PC-9 (cell line): Measurements from ENCODE around the gene TMEM108. TPM values are rescaled to one million over a fixed set of nuclear protein-coding genes. Genes with fewer than 3 reads are reported as not detected.

ENCODE experiments used
- BruUV-seq: library from RNA; stranded (reverse); fragments of 400-500 nt; replicated peaks from 2 replicates; lab custom pipeline; 2021; lab: Mats Ljungman, UMichigan
- CTCF ChIA-PET: fragments of 300-600 bp; sonication (Branson Sonifier 250); formaldehyde crosslinking; loops from one replicate; lab custom pipeline; 2022; ENCODE audit warnings: antibody characterized with exemption; lab: Charles Lee
- POLR2A ChIA-PET: fragments of 300-600 bp; sonication (Branson Sonifier 250); formaldehyde crosslinking; loops from one replicate; lab custom pipeline; 2022; ENCODE audit warnings: antibody characterized with exemption; ENCODE audit not compliant: unreplicated experiment; lab: Charles Lee
- DNase-seq, 2 experiments: peaks; one replicate each; pipeline versions ENCODE4 v3.0.0 to v3.0.0-alpha.2; 2015 to 2022; ENCODE audit warnings: mixed read lengths in 1 of 2
- H2AFZ ChIP-seq: fragments of 200-600 bp; sonication (generic); 2 replicates; pipeline ENCODE4 v1.8.1; 2017; ENCODE audit warnings: antibody characterized with exemption
- H3F3A ChIP-seq: fragments of 200-600 bp; sonication (generic); 2 replicates; pipeline ENCODE4 v1.8.1; 2017; ENCODE audit warnings: antibody characterized with exemption, mild to moderate bottlenecking, low read depth; ENCODE audit not compliant: insufficient read depth
- H3K27ac ChIP-seq: fragments of 200-600 bp; sonication (generic); 2 replicates; pipeline ENCODE4 v1.6.1; 2016; ENCODE audit warnings: mixed run types
- H3K27me3 ChIP-seq: fragments of 200-600 bp; sonication (generic); 2 replicates; pipeline ENCODE4 v1.6.1; 2016; ENCODE audit warnings: low read depth, mixed run types; ENCODE audit not compliant: insufficient read depth
- H3K36me3 ChIP-seq: fragments of 200-600 bp; sonication (generic); 2 replicates; pipeline ENCODE4 v1.6.1; 2016; ENCODE audit warnings: low read depth, mixed run types
- H3K4me1 ChIP-seq: fragments of 200-600 bp; sonication (generic); replicated peaks from 2 replicates; pipeline ENCODE4 v1.6.1; 2016; ENCODE audit warnings: mixed run types; ENCODE audit not compliant: insufficient read depth
- H3K4me2 ChIP-seq: fragments of 200-600 bp; sonication (generic); 2 replicates; pipeline ENCODE4 v1.6.1; 2017; ENCODE audit warnings: mixed run types
- H3K4me3 ChIP-seq: fragments of 200-600 bp; sonication (generic); 2 replicates; pipeline ENCODE4 v1.6.1; 2016; ENCODE audit warnings: mixed run types
- H3K79me2 ChIP-seq: fragments of 200-600 bp; sonication (generic); 2 replicates; pipeline ENCODE4 v1.6.1; 2017; ENCODE audit warnings: low read depth, mixed run types
- H3K9me2 ChIP-seq: fragments of 200-600 bp; sonication (generic); 2 replicates; pipeline ENCODE4 v1.8.1; 2017; ENCODE audit warnings: mild to moderate bottlenecking; ENCODE audit not compliant: insufficient read depth
- H3K9me3 ChIP-seq: fragments of 200-600 bp; sonication (generic); 2 replicates; pipeline ENCODE4 v1.8.1; 2016; ENCODE audit warnings: low read depth; ENCODE audit not compliant: insufficient read depth
- H4K20me1 ChIP-seq: fragments of 200-600 bp; sonication (generic); 2 replicates; pipeline ENCODE4 v1.8.1; 2017; ENCODE audit not compliant: insufficient read depth
- EZH2 ChIP-seq: fragments of 200-600 bp; sonication (generic); IDR thresholded peaks from 2 replicates; pipeline ENCODE4 v1.8.0; 2017; ENCODE audit warnings: antibody characterized with exemption, low read depth
- intact Hi-C: fragments of 100-400 bp; cut with micrococcal nuclease; formaldehyde crosslinking; loops from one replicate; pipeline ENCODE4 v1.10.0; 2022; ENCODE audit not compliant: unreplicated experiment
- total RNA-seq: library from RNA; stranded (reverse); gene quantifications from 2 replicates; pipeline ENCODE4 v1.2.3, GENCODE V29; 2021
- TF ChIP-seq, protein P1 (sequence below): fragments of 200-600 bp; sonication (generic); conservative IDR thresholded peaks from 2 replicates; pipeline ENCODE4 v1.6.1; 2017; ENCODE audit warnings: mixed run types, antibody characterized with exemption, mild to moderate bottlenecking, moderate library complexity

TMEM108 gene
- total RNA-seq, 1 experiment from 2014 or later: not detected

DNA sequence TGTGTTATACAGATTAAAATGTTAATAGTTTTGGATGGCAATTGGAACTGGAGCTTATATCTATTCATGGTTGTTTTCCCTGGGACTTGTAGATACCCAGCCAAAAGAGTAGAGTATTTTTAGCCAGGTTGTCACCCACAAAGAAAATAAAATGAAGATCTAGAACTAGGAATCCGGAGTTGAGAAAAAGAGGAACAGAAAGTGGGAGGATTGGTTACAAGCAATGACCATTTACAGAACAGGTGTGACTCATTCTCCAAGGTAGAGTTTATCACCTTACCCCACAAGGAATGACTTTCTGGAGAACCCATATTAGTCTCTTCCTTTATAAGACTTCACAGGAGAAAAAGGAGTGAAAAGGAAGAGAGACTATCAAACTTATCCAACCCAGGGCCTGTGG is 99.8 kb downstream of the TMEM108 start:
- ChIA-PET CTCF (interaction anchor here (0.7 kb wide), 1 partner anchor 369 kb away, joined by 3 read pairs; no protein-coding TSS in a partner anchor), POLR2A (no interaction called here)
- Histone ChIP-seq H3K9me3 (no peaks in the 10 kb centered on the region), H4K20me1 (no peaks in the 10 kb centered on the region), H3K79me2 (no peaks in the 10 kb centered on the region), H3F3A (no peaks in the 10 kb centered on the region), H3K9me2 (no peaks in the 10 kb centered on the region), H3K4me2 (no peak overlapping the region), H2AFZ (no peak overlapping the region), H3K27me3 (peaks cover 19% of the 10 kb centered on the region), H3K4me1 (no peaks in the 10 kb centered on the region), H3K4me3 (no peak overlapping the region), H3K27ac (no peak overlapping the region), H3K36me3 (no peaks in the 10 kb centered on the region)
- no TSS peak for BruUV-seq
- TF ChIP-seq EZH2: no peak
- TF ChIP-seq, protein P1, sequence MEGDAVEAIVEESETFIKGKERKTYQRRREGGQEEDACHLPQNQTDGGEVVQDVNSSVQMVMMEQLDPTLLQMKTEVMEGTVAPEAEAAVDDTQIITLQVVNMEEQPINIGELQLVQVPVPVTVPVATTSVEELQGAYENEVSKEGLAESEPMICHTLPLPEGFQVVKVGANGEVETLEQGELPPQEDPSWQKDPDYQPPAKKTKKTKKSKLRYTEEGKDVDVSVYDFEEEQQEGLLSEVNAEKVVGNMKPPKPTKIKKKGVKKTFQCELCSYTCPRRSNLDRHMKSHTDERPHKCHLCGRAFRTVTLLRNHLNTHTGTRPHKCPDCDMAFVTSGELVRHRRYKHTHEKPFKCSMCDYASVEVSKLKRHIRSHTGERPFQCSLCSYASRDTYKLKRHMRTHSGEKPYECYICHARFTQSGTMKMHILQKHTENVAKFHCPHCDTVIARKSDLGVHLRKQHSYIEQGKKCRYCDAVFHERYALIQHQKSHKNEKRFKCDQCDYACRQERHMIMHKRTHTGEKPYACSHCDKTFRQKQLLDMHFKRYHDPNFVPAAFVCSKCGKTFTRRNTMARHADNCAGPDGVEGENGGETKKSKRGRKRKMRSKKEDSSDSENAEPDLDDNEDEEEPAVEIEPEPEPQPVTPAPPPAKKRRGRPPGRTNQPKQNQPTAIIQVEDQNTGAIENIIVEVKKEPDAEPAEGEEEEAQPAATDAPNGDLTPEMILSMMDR: no peak
- no peak for DNase-seq
- intact Hi-C loops: no loop called here

DNA sequence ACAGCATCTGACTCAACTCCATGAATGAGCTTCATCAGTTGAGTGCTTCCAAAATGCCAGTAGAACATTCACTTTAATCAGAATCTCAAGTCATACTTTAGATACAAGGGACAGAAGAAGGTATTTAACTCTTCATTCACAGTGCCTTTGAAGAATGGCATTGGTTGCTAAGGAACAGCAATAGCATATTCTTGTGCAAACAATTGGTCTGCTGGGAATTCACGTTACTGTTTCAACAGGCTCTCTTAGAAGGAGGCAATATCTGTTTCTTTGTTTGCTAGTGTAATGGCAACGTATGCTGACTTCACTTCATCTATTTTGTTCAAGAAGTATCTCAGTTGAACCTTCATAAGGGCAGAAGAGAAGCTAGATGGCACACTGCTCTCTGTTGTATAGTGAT is 113.9 kb downstream of the TMEM108 start:
- Histone ChIP-seq H3K9me3 (no peaks in the 10 kb centered on the region), H3K79me2 (no peaks in the 10 kb centered on the region), H3K27me3 (no peaks in the 10 kb centered on the region; the same call in 1 of the 2 replicates), H4K20me1 (no peaks in the 10 kb centered on the region), H3K4me2 (no peak overlapping the region), H3K4me1 (no peaks in the 10 kb centered on the region), H3K9me2 (no peaks in the 10 kb centered on the region), H3K27ac (no peak overlapping the region), H3K36me3 (no peaks in the 10 kb centered on the region), H3K4me3 (no peak overlapping the region), H2AFZ (no peak overlapping the region), H3F3A (no peaks in the 10 kb centered on the region)
- ChIA-PET CTCF (no interaction called here), POLR2A (no interaction called here)
- TF ChIP-seq, protein P1: no peak
- TF ChIP-seq EZH2: no peak
- no TSS peak for BruUV-seq
- intact Hi-C loops: no loop called here
- DNase-seq: no peak

DNA sequence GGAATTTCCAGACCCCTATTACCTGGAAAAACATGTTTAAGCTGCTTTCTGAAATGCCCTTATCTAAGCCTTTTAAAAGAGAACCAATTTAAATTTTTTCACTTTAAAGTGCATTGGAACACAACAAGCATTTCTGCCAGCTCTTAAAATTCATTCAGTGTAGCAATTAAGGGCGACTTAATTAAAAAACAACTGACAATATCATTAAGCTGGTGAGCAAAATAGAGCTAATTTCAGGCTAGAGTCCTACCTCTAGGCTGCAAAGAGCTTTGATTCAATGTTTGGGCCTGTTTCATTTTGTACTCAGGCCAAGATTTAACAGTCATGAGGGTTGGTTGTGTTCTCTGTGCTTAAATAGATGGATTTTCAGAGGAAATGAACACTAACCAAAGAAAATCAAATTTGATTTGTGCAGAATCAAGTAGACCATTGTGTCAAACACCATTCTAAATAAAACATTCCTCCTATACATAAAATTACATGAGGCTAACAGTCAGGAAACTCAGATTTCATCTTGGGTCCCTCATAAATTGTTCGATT is 114.6 kb downstream of the TMEM108 start:
- Histone ChIP-seq H3K9me3 (no peaks in the 10 kb centered on the region), H3K27me3 (no peaks in the 10 kb centered on the region; the same call in 1 of the 2 replicates), H4K20me1 (no peaks in the 10 kb centered on the region), H3K4me3 (no peak overlapping the region), H3K36me3 (no peaks in the 10 kb centered on the region), H3K9me2 (no peaks in the 10 kb centered on the region), H3K79me2 (no peaks in the 10 kb centered on the region), H3K4me2 (no peak overlapping the region), H2AFZ (no peak overlapping the region), H3K4me1 (no peaks in the 10 kb centered on the region), H3K27ac (no peak overlapping the region), H3F3A (no peaks in the 10 kb centered on the region)
- ChIA-PET POLR2A (no interaction called here), CTCF (no interaction called here)
- intact Hi-C loops: no loop called here
- DNase-seq: no peak
- BruUV-seq: no TSS peak
- no peak for TF ChIP-seq EZH2
- TF ChIP-seq, protein P1: no peak
